Measurements from ENCODE around the gene PACRG. TPM values are rescaled to one million over a fixed set of nuclear protein-coding genes. Genes with fewer than 3 reads are reported as not detected.

The PACRG gene
- total RNA-seq, 1 donor = under 0.01 TPM

DNA sequence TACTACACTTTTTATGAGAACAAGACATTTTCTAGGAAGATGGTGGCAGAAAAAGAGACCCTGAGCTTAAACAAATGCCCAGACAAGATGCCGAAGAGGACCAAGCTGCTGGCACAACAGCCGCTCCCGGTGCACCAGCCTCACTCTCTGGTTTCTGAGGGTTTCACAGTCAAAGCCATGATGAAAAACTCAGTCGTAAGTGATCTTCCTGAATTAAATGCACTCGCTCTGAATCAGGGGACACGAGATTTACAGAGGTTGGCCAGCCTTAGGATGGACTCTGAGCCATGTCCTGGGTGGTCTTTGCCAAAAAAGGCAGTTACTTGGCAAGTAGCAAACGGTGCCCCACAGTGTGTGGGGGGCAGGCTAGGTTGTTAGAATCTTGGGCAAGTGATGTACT lies 423 bp downstream of the PACRG start:
- DNase-seq (ENCODE audit: low read depth) = no peak
- TF ChIP-seq, protein P1, sequence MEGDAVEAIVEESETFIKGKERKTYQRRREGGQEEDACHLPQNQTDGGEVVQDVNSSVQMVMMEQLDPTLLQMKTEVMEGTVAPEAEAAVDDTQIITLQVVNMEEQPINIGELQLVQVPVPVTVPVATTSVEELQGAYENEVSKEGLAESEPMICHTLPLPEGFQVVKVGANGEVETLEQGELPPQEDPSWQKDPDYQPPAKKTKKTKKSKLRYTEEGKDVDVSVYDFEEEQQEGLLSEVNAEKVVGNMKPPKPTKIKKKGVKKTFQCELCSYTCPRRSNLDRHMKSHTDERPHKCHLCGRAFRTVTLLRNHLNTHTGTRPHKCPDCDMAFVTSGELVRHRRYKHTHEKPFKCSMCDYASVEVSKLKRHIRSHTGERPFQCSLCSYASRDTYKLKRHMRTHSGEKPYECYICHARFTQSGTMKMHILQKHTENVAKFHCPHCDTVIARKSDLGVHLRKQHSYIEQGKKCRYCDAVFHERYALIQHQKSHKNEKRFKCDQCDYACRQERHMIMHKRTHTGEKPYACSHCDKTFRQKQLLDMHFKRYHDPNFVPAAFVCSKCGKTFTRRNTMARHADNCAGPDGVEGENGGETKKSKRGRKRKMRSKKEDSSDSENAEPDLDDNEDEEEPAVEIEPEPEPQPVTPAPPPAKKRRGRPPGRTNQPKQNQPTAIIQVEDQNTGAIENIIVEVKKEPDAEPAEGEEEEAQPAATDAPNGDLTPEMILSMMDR (IDR thresholded peaks at IDR 0.05; ENCODE audit: insufficient read depth, low read depth, low read length) = no peak
- peak overlapping the region; percentile 78 for H3K4me3 ChIP-seq (ENCODE audit: low read depth, low read length)

DNA sequence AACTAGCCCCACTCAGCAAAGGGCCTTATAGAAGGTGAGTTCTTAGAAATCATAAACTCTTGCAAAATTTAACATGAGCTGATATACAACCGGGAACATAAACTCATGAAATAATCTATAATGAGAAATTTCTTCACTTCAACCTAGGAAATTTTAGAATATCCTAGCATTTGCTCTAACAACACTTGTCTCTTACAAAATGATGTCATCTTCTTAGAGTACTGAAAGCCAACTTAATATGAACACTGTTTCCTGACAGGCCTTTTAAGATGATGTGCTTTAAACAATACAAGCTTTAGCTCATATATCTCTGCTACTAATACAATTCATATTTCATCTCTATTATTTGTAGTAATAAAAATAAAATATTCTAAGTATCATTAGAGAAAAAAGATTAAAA lies 932 bp downstream of the PACRG start:
- DNase-seq (ENCODE audit: low read depth) = no peak
- TF ChIP-seq, protein P1 (IDR thresholded peaks at IDR 0.05; ENCODE audit: insufficient read depth, low read depth, low read length) = no peak
- H3K4me3 ChIP-seq (ENCODE audit: low read depth, low read length) = no peak overlapping the region

GRCh38 chr6:162730502-162730901 lies 2.7 kb downstream of the PACRG start:
- no peak for DNase-seq (ENCODE audit: low read depth)
- no peak overlapping the region for H3K4me3 ChIP-seq (ENCODE audit: low read depth, low read length)
- TF ChIP-seq, protein P1 (IDR thresholded peaks at IDR 0.05; ENCODE audit: insufficient read depth, low read depth, low read length) = no peak

DNA sequence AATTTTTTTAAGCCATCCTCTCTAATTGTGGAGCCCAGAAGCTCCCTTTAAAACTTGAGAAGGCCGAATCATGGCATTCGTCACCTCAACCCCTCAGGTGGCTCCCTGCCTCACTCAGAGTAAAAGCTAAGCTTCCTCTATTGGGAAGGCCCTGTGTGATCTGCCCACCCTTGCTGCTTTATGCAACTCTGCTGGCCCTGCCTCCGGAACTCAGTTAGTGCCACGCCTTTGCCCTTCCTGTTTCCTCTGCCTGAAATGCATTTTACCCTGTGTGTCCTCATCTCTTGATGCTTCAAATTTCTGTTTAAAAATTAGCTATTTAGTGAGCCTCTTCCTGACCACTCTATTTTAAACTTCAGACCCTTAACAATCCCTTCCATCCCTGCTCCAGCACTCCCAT lies 5.7 kb downstream of the PACRG start:
- H3K4me3 ChIP-seq (ENCODE audit: low read depth, low read length) = no peak overlapping the region
- TF ChIP-seq, protein P1 (IDR thresholded peaks at IDR 0.05; ENCODE audit: insufficient read depth, low read depth, low read length) = no peak
- no peak for DNase-seq (ENCODE audit: low read depth)

DNA sequence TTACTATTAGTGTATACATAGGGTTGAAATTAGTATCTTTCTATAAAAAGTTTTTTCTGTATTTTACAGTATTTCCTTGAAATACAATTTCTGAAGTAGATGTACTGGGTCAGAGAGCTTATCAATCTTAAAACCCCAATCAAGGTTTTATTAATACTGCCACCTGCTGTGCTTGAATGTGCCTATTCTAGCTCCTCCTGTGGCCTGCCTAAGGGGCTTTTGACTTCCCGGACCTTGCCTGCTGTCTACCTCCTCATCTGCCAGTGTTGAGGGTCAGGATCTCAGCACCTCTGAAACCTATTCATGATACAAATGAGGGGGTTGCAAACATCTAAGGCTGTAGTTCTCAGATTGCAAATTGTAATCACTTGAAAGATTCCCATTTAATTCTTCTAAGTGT lies 9.2 kb downstream of the PACRG start:
- TF ChIP-seq, protein P1 (IDR thresholded peaks at IDR 0.05; ENCODE audit: insufficient read depth, low read depth, low read length) = no peak
- no peak for DNase-seq (ENCODE audit: low read depth)

DNA sequence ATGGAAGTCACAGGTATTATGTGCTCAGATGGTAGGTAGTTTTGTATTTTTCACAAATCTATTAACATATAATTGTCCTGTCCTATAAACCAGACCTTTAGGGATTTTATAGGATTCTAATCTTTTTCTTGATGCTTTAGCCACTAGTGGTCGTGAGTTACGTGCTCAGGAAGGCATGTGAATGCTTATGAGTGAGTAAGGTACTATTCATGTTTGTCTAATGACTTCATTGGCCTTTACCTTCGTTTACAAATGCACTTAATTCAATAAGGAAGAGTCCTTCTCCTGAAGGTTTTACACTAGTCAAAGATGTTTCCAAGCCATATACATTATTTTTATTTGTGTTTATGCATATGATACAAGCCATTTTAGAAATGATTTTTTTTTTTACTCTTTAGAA lies 23.0 kb downstream of the PACRG start:
- TF ChIP-seq, protein P1 (IDR thresholded peaks at IDR 0.05; ENCODE audit: insufficient read depth, low read depth, low read length) = no peak
- no peak overlapping the region for H3K4me3 ChIP-seq (ENCODE audit: low read depth, low read length)

More for the DNA sequence above, 9.2 kb downstream of the PACRG start:
- H3K4me3 ChIP-seq (ENCODE audit: low read depth, low read length) = no peak overlapping the region

GRCh38 chr6:162751211-162751859 lies 23.6 kb downstream of the PACRG start:
- no peak overlapping the region for H3K4me3 ChIP-seq (ENCODE audit: low read depth, low read length)
- DNase-seq (ENCODE audit: low read depth) = no peak
- TF ChIP-seq, protein P1 (IDR thresholded peaks at IDR 0.05; ENCODE audit: insufficient read depth, low read depth, low read length) = no peak

More for the DNA sequence above, 23.0 kb downstream of the PACRG start:
- no peak for DNase-seq (ENCODE audit: low read depth)

Measured in fibroblast of villous mesenchyme (primary cell).